Endothelial cell of umbilical vein (primary cell): Measurements from ENCODE around the gene WDR93. TPM values are rescaled to one million over a fixed set of nuclear protein-coding genes. Genes with fewer than 3 reads are reported as not detected.

ENCODE experiments used
- BruUV-seq: library from RNA; stranded (reverse); fragments of 400-500 nt; replicated peaks from 2 replicates; lab custom pipeline; 2021; lab: Mats Ljungman, UMichigan
- CTCF ChIA-PET: fragments of 300-600, 350-600 bp; sonication (Branson Sonifier 250); formaldehyde crosslinking; loops from one replicate; lab custom pipeline; 2021; ENCODE audit warnings: antibody characterized with exemption, inconsistent platforms; lab: Charles Lee
- POLR2A ChIA-PET: fragments of 300-600, 350-600 bp; sonication (Branson Sonifier 250); formaldehyde crosslinking; loops from one replicate; lab custom pipeline; 2021; ENCODE audit warnings: antibody characterized with exemption, inconsistent platforms; lab: Charles Lee
- DNase-seq: peaks from one replicate; pipeline ENCODE4 v3.0.0-alpha.2; 2011; ENCODE audit warnings: low read depth, low spot score
- FAIRE-seq: peaks from 2 replicates; lab custom pipeline; 2011; peaks lifted over from hg19 to GRCh38; lab: Jason Lieb, UNC
- H2AFZ ChIP-seq: 2 replicates; pipeline ENCODE4 v1.6.0; 2012; ENCODE audit warnings: low read depth, low read length, control low read depth, inconsistent platforms
- H3K27ac ChIP-seq: 2 replicates; pipeline ENCODE4 v1.5.1; 2011; ENCODE audit warnings: low read depth, mild to moderate bottlenecking, control low read depth, low read length, moderate library complexity; ENCODE audit not compliant: insufficient read depth
- H3K27me3 ChIP-seq, 2 experiments: 2 replicates each; pipeline versions ENCODE4 v1.6.0 to v1.6.1; 2011; ENCODE audit warnings: low read length in 2 of 2, mixed read lengths in 1 of 2; ENCODE audit not compliant: control insufficient read depth in 2 of 2, insufficient read depth in 2 of 2
- H3K36me3 ChIP-seq, 2 experiments: 2 replicates in 1 of 2; 3 replicates in 1 of 2; pipeline ENCODE4 v1.5.1; 2011; ENCODE audit warnings: low read length in 2 of 2, mild to moderate bottlenecking in 1 of 2, moderate library complexity in 1 of 2; ENCODE audit not compliant: control insufficient read depth in 2 of 2, insufficient read depth in 2 of 2; ENCODE audit errors: extremely low read depth in 1 of 2
- H3K4me1 ChIP-seq: 3 replicates; pipeline ENCODE4 v1.5.1; 2011; ENCODE audit warnings: mild to moderate bottlenecking, low read length; ENCODE audit not compliant: control insufficient read depth, insufficient read depth; ENCODE audit errors: extremely low read depth
- H3K4me2 ChIP-seq: 2 replicates; pipeline ENCODE4 v1.6.1; 2011; ENCODE audit warnings: low read length, control low read depth, mixed read lengths; ENCODE audit not compliant: insufficient read depth
- H3K4me3 ChIP-seq, 3 experiments: fragments of 200-600 bp in 1 of 3; sonication (generic), shearing (Covaris generic) in 1 of 3; replicated peaks in 1 of 3; 2 replicates each; pipeline ENCODE4 v1.5.1; 2011 to 2016; ENCODE audit warnings: control low read depth in 3 of 3, low read length in 3 of 3, mild to moderate bottlenecking in 2 of 3, inconsistent platforms in 1 of 3, low read depth in 1 of 3, moderate library complexity in 1 of 3; ENCODE audit not compliant: insufficient read depth in 1 of 3
- H3K79me2 ChIP-seq: 2 replicates; pipeline ENCODE4 v1.6.0; 2012; ENCODE audit warnings: low read length, inconsistent platforms; ENCODE audit not compliant: control insufficient read depth, insufficient read depth
- H3K9ac ChIP-seq: replicated peaks from 2 replicates; pipeline ENCODE3; 2011; ENCODE audit warnings: low read length, control low read depth; ENCODE audit not compliant: insufficient read depth; ENCODE audit errors: extremely low read depth
- H3K9me1 ChIP-seq: replicated peaks from 3 replicates; pipeline ENCODE4 v1.6.0; 2011; ENCODE audit warnings: mild to moderate bottlenecking, low read length; ENCODE audit not compliant: control insufficient read depth, insufficient read depth; ENCODE audit errors: extremely low read depth
- H3K9me3 ChIP-seq: replicated peaks from 2 replicates; pipeline ENCODE4 v1.5.1; 2012; ENCODE audit warnings: low read length, inconsistent platforms; ENCODE audit not compliant: control insufficient read depth, insufficient read depth
- H4K20me1 ChIP-seq: replicated peaks from 2 replicates; pipeline ENCODE3; 2011; ENCODE audit warnings: mild to moderate bottlenecking, low read length; ENCODE audit not compliant: control insufficient read depth, insufficient read depth; ENCODE audit errors: extremely low read depth
- EZH2 ChIP-seq: IDR thresholded peaks from 2 replicates; pipeline ENCODE4 v1.6.1; 2012; ENCODE audit warnings: borderline replicate concordance, low read depth, mild to moderate bottlenecking, moderate library complexity, low read length, inconsistent platforms; ENCODE audit not compliant: severe bottlenecking
- FOS ChIP-seq: IDR thresholded peaks from 2 replicates; pipeline ENCODE4 v1.6.1; 2011; ENCODE audit warnings: mild to moderate bottlenecking, low read length, moderate library complexity, borderline replicate concordance; ENCODE audit not compliant: insufficient read depth
- GATA2 ChIP-seq: IDR thresholded peaks from 2 replicates; pipeline ENCODE4 v1.7.0; 2011; ENCODE audit warnings: low read depth, mild to moderate bottlenecking, moderate library complexity, mixed read lengths, low read length; ENCODE audit not compliant: insufficient read length, insufficient read depth
- JUN ChIP-seq: IDR thresholded peaks from 2 replicates; pipeline ENCODE4 v1.6.1; 2011; ENCODE audit warnings: borderline replicate concordance, low read depth; ENCODE audit not compliant: insufficient read length, insufficient read depth
- POLR2A ChIP-seq: IDR thresholded peaks from 2 replicates; pipeline ENCODE4 v1.6.1; 2012; ENCODE audit warnings: low read depth, mild to moderate bottlenecking, control low read depth, low read length
- dilution Hi-C: fragments of 300-500 bp; cut with MboI; formaldehyde crosslinking; loops from one replicate; pipeline ENCODE4 v1.15.0; 2019; ENCODE audit warnings: low sequenced_read_pairs; ENCODE audit not compliant: extremely low pct_ligation_motif_present
- intact Hi-C: fragments of 100-400 bp; cut with micrococcal nuclease; formaldehyde crosslinking; loops from one replicate; pipeline ENCODE4 v1.10.0; 2022
- polyA plus RNA-seq, 4 experiments: library from polyadenylated mRNA; depleted of rRNA in 3 of 4; stranded (reverse) in 3 of 4; unstranded in 1 of 4; fragments of >200 nt; gene quantifications; 2 replicates each; pipeline versions ENCODE4 v1.2.1 to v1.2.3, GENCODE V29; 2011 to 2012; ENCODE audit warnings: missing spikeins in 1 of 4
- total RNA-seq: library from RNA; stranded (reverse); gene quantifications from 2 replicates; pipeline ENCODE4 v1.2.3, GENCODE V29; 2021
- TF ChIP-seq, protein P1 (sequence below), 2 donors: IDR thresholded peaks; 1 replicate in 1 of 2; 2 replicates in 1 of 2; pipeline ENCODE4 v1.5.1; 2011; ENCODE audit warnings: low read length in 2 of 2, mild to moderate bottlenecking in 2 of 2, moderate library complexity in 2 of 2, control low read depth in 1 of 2, inconsistent platforms in 1 of 2, low read depth in 1 of 2; ENCODE audit not compliant: insufficient read depth in 1 of 2; ENCODE audit errors: extremely low read depth in 1 of 2
- TF ChIP-seq, protein P2 (sequence below): IDR thresholded peaks from 2 replicates; pipeline ENCODE4 v1.6.1; 2011; ENCODE audit not compliant: insufficient read depth, insufficient read length

WDR93 gene
- total and polyA plus RNA-seq, 2 donors (not counting 3 experiments of a cell fraction or from before 2014, with no cell fraction given), result 0.07 TPM; not detected in 1

DNA sequence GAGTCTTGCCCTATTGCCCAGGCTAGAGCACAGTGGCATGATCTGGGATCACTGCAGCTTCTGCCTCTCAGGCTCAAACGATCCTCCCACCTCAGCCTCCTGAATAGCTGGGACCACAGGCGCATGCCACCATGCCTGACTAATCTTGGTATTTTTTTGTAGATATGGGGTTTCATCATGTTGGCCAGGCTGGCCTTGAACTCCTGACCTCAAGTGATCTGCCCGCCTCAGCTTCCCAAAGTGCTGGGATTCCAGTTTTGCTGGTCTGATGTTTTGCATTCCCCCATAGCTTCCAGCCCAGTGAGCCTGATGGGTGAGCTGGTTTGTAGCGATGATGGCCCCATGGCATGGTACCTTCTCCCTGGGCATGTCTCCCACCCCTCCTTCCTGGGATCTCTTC, 65.1 kb downstream of the WDR93 start:
- dilution Hi-C loops, result loop anchor here (25.0 kb wide), 1 partner anchor 107 kb away; no protein-coding TSS in a partner anchor

GRCh38 chr15:89756897-89757296, 66.3 kb downstream of the WDR93 start:
- Histone ChIP-seq H3K4me2 (no peak overlapping the region), H3K9me1 (no peaks in the 10 kb centered on the region), H2AFZ (no peak overlapping the region), H3K4me1 (no peaks in the 10 kb centered on the region), H3K27ac (no peak overlapping the region), H3K4me3 (no peak overlapping the region), H3K9ac (no peak overlapping the region), H3K36me3 (no peaks in the 10 kb centered on the region), H3K27me3 (peaks cover 0 to 5% of the 10 kb centered on the region in 2 experiments), H4K20me1 (no peaks in the 10 kb centered on the region), H3K79me2 (no peaks in the 10 kb centered on the region), H3K9me3 (no peaks in the 10 kb centered on the region)
- dilution Hi-C loops (loop anchor here (25.0 kb wide), 1 partner anchor 105 kb away; no protein-coding TSS in a partner anchor), intact Hi-C loops (no loop called here)
- FAIRE-seq (no peak), DNase-seq (no peak)
- no TSS peak for BruUV-seq
- ChIA-PET CTCF (interaction anchor here (2.2 to 12.2 kb wide), 3 partner anchors 17 to 132 kb away, joined by 11 to 599 read pairs (median 210); no protein-coding TSS in a partner anchor), POLR2A (no interaction called here)
- no peak for TF ChIP-seq GATA2
- TF ChIP-seq, protein P1, sequence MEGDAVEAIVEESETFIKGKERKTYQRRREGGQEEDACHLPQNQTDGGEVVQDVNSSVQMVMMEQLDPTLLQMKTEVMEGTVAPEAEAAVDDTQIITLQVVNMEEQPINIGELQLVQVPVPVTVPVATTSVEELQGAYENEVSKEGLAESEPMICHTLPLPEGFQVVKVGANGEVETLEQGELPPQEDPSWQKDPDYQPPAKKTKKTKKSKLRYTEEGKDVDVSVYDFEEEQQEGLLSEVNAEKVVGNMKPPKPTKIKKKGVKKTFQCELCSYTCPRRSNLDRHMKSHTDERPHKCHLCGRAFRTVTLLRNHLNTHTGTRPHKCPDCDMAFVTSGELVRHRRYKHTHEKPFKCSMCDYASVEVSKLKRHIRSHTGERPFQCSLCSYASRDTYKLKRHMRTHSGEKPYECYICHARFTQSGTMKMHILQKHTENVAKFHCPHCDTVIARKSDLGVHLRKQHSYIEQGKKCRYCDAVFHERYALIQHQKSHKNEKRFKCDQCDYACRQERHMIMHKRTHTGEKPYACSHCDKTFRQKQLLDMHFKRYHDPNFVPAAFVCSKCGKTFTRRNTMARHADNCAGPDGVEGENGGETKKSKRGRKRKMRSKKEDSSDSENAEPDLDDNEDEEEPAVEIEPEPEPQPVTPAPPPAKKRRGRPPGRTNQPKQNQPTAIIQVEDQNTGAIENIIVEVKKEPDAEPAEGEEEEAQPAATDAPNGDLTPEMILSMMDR (IDR thresholded peaks at IDR 0.05; ENCODE audit: extremely low read depth in 1 of 2, insufficient read depth in 1 of 2, low read depth in 1 of 2, low read length in 2 of 2), result no peak
- TF ChIP-seq, protein P2, sequence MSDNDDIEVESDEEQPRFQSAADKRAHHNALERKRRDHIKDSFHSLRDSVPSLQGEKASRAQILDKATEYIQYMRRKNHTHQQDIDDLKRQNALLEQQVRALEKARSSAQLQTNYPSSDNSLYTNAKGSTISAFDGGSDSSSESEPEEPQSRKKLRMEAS, result no peak
- TF ChIP-seq JUN, result no peak
- TF ChIP-seq FOS, result no peak
- TF ChIP-seq EZH2, result no peak
- no peak for TF ChIP-seq POLR2A

More for the DNA sequence above, 65.1 kb downstream of the WDR93 start:
- POLR2A ChIA-PET, result no interaction called here
- Histone ChIP-seq H3K4me3 (no peak overlapping the region), H3K4me1 (peaks cover 2% of the 10 kb centered on the region), H3K36me3 (no peaks in the 10 kb centered on the region), H3K4me2 (no peak overlapping the region), H3K9me3 (no peaks in the 10 kb centered on the region), H3K27ac (no peak overlapping the region), H2AFZ (no peak overlapping the region), H3K27me3 (peaks cover 0 to 5% of the 10 kb centered on the region in 2 experiments), H3K79me2 (no peaks in the 10 kb centered on the region), H3K9me1 (no peaks in the 10 kb centered on the region), H4K20me1 (no peaks in the 10 kb centered on the region), H3K9ac (no peak overlapping the region)
- CTCF ChIA-PET, result interaction anchor here (1.5 to 12.2 kb wide), 4 partner anchors 13 to 133 kb away, joined by 6 to 599 read pairs (median 15); no protein-coding TSS in a partner anchor
- DNase-seq (no peak), FAIRE-seq (no peak)
- BruUV-seq, result no TSS peak
- TF ChIP-seq JUN (no peak), POLR2A (no peak)
- TF ChIP-seq, protein P1 (IDR thresholded peaks at IDR 0.05; ENCODE audit: extremely low read depth in 1 of 2, insufficient read depth in 1 of 2, low read depth in 1 of 2, low read length in 2 of 2), result no peak
- intact Hi-C loops, result no loop called here
